ENCODE results near the gene GUCY1A1.

GUCY1A1 gene

GRCh38 chr4:155763551-155763950 is 96.9 kb downstream of the GUCY1A1 start:
- Histone ChIP-seq H3K27ac (no peak overlapping the region), H3K9ac (no peak overlapping the region), H3K4me1 (0 out of 2 replicates have a peak, but pooled peaks cover 2% of the 10 kb centered on the region), H3K9me3 (no peaks in the 10 kb centered on the region), H3K4me2 (no peak overlapping the region), H4K20me1 (no peaks in the 10 kb centered on the region), H3K4me3 (no peak overlapping the region), H3K27me3 (peaks cover 20% of the 10 kb centered on the region), H3K36me3 (no peaks in the 10 kb centered on the region)
- TF ChIP-seq Cebpa-rat (IDR thresholded peaks at IDR 0.05) = no peak

GRCh38 chr4:155765149-155765548 is 98.5 kb downstream of the GUCY1A1 start:
- Histone ChIP-seq H3K36me3 (no peaks in the 10 kb centered on the region), H3K27me3 (peaks cover 4% of the 10 kb centered on the region), H4K20me1 (no peaks in the 10 kb centered on the region), H3K4me3 (no peak overlapping the region), H3K9me3 (no peaks in the 10 kb centered on the region), H3K4me1 (no peaks in the 10 kb centered on the region), H3K4me2 (no peak overlapping the region), H3K27ac (no peak overlapping the region), H3K9ac (no peak overlapping the region)
- no peak for TF ChIP-seq Cebpa-rat (IDR thresholded peaks at IDR 0.05)

- H3K36me3 ChIP-seq = no peaks in the 10 kb centered on the region
- no peak overlapping the region for H3K4me2 ChIP-seq
- no peaks in the 10 kb centered on the region for H3K4me1 ChIP-seq
- no peak overlapping the region for H3K4me3 ChIP-seq
- H3K27me3 ChIP-seq = no peaks in the 10 kb centered on the region
- H4K20me1 ChIP-seq = no peaks in the 10 kb centered on the region
- no peak overlapping the region for H3K27ac ChIP-seq
- no peaks in the 10 kb centered on the region for H3K9me3 ChIP-seq
- H3K9ac ChIP-seq = no peak overlapping the region
- no peak for TF ChIP-seq Cebpa-rat (IDR thresholded peaks at IDR 0.05)
These were observed 100.0 kb downstream of the GUCY1A1 start for GRCh38 chr4:155766622-155767021.

- H3K4me2 ChIP-seq = no peak overlapping the region
- H3K27ac ChIP-seq = no peak overlapping the region
- H3K9me3 ChIP-seq = no peaks in the 10 kb centered on the region
- no peaks in the 10 kb centered on the region for H3K36me3 ChIP-seq
- TF ChIP-seq Cebpa-rat (IDR thresholded peaks at IDR 0.05) = no peak
- H4K20me1 ChIP-seq = no peaks in the 10 kb centered on the region
- H3K4me1 ChIP-seq = no peaks in the 10 kb centered on the region
- H3K4me3 ChIP-seq = no peak overlapping the region
- H3K27me3 ChIP-seq = no peaks in the 10 kb centered on the region
- H3K9ac ChIP-seq = no peak overlapping the region
These were observed 101.7 kb downstream of the GUCY1A1 start for GRCh38 chr4:155768370-155768769.

GRCh38 chr4:155769090-155769489 is 102.4 kb downstream of the GUCY1A1 start:
- Histone ChIP-seq H3K4me3 (no peak overlapping the region), H3K27ac (no peak overlapping the region), H3K4me2 (no peak overlapping the region), H3K9me3 (no peaks in the 10 kb centered on the region), H4K20me1 (no peaks in the 10 kb centered on the region), H3K36me3 (no peaks in the 10 kb centered on the region), H3K27me3 (no peaks in the 10 kb centered on the region), H3K4me1 (no peaks in the 10 kb centered on the region), H3K9ac (no peak overlapping the region)
- no peak for TF ChIP-seq Cebpa-rat (IDR thresholded peaks at IDR 0.05)

- Histone ChIP-seq H3K36me3 (no peaks in the 10 kb centered on the region), H3K27ac (no peak overlapping the region), H4K20me1 (no peaks in the 10 kb centered on the region), H3K9ac (no peak overlapping the region), H3K4me2 (no peak overlapping the region), H3K4me3 (no peak overlapping the region), H3K9me3 (no peaks in the 10 kb centered on the region), H3K27me3 (no peaks in the 10 kb centered on the region), H3K4me1 (no peaks in the 10 kb centered on the region)
- TF ChIP-seq Cebpa-rat (IDR thresholded peaks at IDR 0.05) = no peak
These were observed 106.0 kb downstream of the GUCY1A1 start for GRCh38 chr4:155772459-155773195.

GRCh38 chr4:155773196-155773800 is 106.7 kb downstream of the GUCY1A1 start:
- H3K4me1 ChIP-seq = no peaks in the 10 kb centered on the region
- H3K27ac ChIP-seq = no peak overlapping the region
- no peaks in the 10 kb centered on the region for H3K9me3 ChIP-seq
- no peaks in the 10 kb centered on the region for H3K27me3 ChIP-seq
- H3K36me3 ChIP-seq = no peaks in the 10 kb centered on the region
- H3K4me2 ChIP-seq = no peak overlapping the region
- H4K20me1 ChIP-seq = no peaks in the 10 kb centered on the region
- no peak for TF ChIP-seq Cebpa-rat (IDR thresholded peaks at IDR 0.05)
- no peak overlapping the region for H3K9ac ChIP-seq
- H3K4me3 ChIP-seq = no peak overlapping the region

GRCh38 chr4:155774033-155774432 is 107.4 kb downstream of the GUCY1A1 start:
- no peak for TF ChIP-seq Cebpa-rat (IDR thresholded peaks at IDR 0.05)
- Histone ChIP-seq H3K36me3 (no peaks in the 10 kb centered on the region), H3K4me2 (no peak overlapping the region), H3K9ac (no peak overlapping the region), H3K4me1 (no peaks in the 10 kb centered on the region), H3K9me3 (no peaks in the 10 kb centered on the region), H3K27ac (no peak overlapping the region), H3K27me3 (no peaks in the 10 kb centered on the region), H3K4me3 (no peak overlapping the region), H4K20me1 (no peaks in the 10 kb centered on the region)

GRCh38 chr4:155777971-155778735 is 111.5 kb downstream of the GUCY1A1 start:
- Histone ChIP-seq H3K4me1 (no peaks in the 10 kb centered on the region), H3K9ac (no peak overlapping the region), H3K27me3 (no peaks in the 10 kb centered on the region), H4K20me1 (no peaks in the 10 kb centered on the region), H3K4me2 (no peak overlapping the region), H3K9me3 (no peaks in the 10 kb centered on the region), H3K36me3 (no peaks in the 10 kb centered on the region), H3K27ac (no peak overlapping the region), H3K4me3 (no peak overlapping the region)
- TF ChIP-seq Cebpa-rat (IDR thresholded peaks at IDR 0.05) = no peak

GRCh38 chr4:155780775-155781174 is 114.1 kb downstream of the GUCY1A1 start:
- H3K27ac ChIP-seq = no peak overlapping the region
- H3K4me1 ChIP-seq = no peaks in the 10 kb centered on the region
- H3K9ac ChIP-seq = no peak overlapping the region
- no peaks in the 10 kb centered on the region for H3K27me3 ChIP-seq
- no peaks in the 10 kb centered on the region for H4K20me1 ChIP-seq
- no peak overlapping the region for H3K4me3 ChIP-seq
- TF ChIP-seq Cebpa-rat (IDR thresholded peaks at IDR 0.05) = no peak
- H3K36me3 ChIP-seq = no peaks in the 10 kb centered on the region
- no peaks in the 10 kb centered on the region for H3K9me3 ChIP-seq
- no peak overlapping the region for H3K4me2 ChIP-seq

Measured in BLaER1 (cell line).